Breast epithelium (tissue), 3 donors: Measurements from ENCODE around the gene CGNL1.

Source experiments
- CTCF ChIP-seq, 3 donors: fragments of 450-650 bp; IDR thresholded peaks; one replicate each; pipeline ENCODE4 v1.5.1; 2016 to 2017; ENCODE audit warnings: antibody characterized with exemption in 3 of 3, mild to moderate bottlenecking in 3 of 3, moderate library complexity in 3 of 3
- POLR2A ChIP-seq: fragments of 450-650 bp; IDR thresholded peaks from one replicate; pipeline ENCODE4 v1.6.1; 2016; ENCODE audit warnings: antibody characterized with exemption, mild to moderate bottlenecking, moderate library complexity
- POLR2AphosphoS5 ChIP-seq, 3 donors: sonication (generic); formaldehyde crosslinking; IDR thresholded peaks; one replicate each; pipeline ENCODE4 v1.6.1; 2017; ENCODE audit warnings: antibody characterized with exemption in 3 of 3

DNA sequence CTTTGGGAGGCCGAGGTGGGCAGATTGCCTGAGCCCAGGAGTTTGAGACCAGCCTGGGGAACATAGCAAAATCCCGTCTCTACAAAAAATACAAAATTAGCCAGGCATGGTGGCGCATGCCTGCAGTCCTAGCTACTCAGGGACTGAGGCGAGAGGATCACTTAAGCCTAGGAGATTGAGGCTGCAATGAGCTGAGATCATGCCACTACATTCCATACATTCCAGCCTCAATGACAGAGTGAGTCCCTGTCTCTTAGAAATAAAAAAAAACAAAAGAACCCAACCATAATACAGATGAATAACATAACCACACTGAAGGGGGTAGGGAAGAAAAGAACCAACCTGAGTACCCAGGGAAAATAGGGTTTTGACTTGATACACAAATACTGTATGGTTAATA lies 19.7 kb upstream of the CGNL1 start:
- TF ChIP-seq CTCF (IDR thresholded peaks at IDR 0.05) = no peak
- no peak for TF ChIP-seq POLR2AphosphoS5 (IDR thresholded peaks at IDR 0.05)
- no peak for TF ChIP-seq POLR2A
